Hematopoietic multipotent progenitor cell treated with erythropoietin and hydrocortisone succinate and interleukin-3 and kit ligand, for 15 days (in vitro differentiated cells): ENCODE measurements around the gene ISM1.

Source experiments
- DNase-seq: peaks from one replicate; pipeline ENCODE4 v3.0.0-alpha.2; 2015; ENCODE audit warnings: low spot score

Gene ISM1

DNA sequence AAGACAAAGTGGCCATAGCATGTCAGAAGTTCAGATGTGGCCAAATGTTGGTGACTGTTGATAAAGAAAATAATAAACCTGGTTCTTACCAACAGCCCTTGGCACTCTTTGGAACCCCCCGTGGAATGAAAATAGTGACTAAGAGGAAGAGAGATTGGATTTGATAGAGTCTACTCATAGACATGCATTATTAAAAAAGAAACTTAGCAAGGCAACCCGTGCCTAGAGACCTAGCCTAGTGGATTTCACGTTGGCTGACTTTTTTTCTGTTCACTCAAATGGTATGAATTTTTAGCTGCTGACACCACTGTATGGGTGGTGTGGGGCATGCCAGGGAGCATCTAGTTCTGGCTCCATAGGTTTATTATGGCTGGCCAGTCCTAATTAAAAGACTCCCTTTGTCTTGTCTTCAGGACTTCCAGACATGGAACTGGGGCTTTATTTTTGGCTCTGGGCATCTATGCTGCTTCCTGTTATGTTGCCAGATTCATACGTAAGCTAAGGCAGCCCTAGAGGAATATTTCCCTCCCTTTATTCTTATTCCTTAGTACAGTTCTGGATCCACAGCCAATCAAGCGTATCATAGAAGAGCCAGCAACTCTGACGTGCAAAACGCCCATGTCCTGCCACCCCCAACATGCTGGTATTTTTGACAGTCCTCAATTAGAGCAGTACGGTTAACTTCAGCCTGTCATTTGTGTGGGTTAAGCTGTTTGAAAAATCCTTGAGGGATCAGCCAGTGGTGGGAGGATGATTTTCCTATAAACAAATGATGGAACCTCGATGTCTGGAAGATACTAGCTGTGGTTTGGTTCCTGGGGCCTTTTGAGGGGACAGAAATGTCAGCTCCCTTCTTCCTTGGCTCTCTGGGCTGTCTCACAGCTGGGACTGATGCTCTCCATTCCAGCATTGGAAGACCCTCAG is 127.5 kb downstream of the ISM1 start:
- no peak for DNase-seq

DNA sequence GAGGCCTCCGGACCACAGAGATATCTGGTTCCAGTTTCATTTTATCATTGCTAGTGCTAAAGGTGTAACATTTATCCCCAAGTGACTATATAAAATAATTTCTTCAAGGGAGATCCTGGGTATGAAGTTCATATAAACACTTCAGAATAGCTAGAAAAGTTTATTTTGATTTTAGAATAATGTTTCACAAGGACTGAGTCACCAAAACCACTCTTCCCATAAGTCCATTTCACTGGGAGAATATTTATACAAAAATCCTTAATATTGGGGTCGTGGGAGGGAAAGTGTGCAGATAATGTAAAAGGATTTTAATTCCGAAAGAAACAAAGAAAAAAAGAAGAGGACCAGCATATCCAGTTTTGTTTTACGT is 128.1 kb downstream of the ISM1 start:
- DNase-seq = no peak
